Mucosa of gallbladder (tissue), 1 donor: ENCODE results near the gene LOX. TPM values are rescaled to one million over a fixed set of nuclear protein-coding genes. Genes with fewer than 3 reads are reported as not detected.
"Not testable (repeated sequence)": the region's sequence is repeated elsewhere in the genome, so short reads cannot be mapped to it uniquely, and the experiment has no call there.

Experiments used
- DNase-seq: peaks from one replicate; pipeline ENCODE4 v3.0.0-alpha.2; 2020; ENCODE audit warnings: low spot score
- total RNA-seq: library from RNA; stranded (reverse); gene quantifications from one replicate; pipeline ENCODE4 v1.2.1, GENCODE V29; 2021
- donor health status: DM: no; HTN: no; CAD: no.

Gene LOX
- total RNA-seq, 1 donor from 2014 or later: 9.9 TPM

DNA sequence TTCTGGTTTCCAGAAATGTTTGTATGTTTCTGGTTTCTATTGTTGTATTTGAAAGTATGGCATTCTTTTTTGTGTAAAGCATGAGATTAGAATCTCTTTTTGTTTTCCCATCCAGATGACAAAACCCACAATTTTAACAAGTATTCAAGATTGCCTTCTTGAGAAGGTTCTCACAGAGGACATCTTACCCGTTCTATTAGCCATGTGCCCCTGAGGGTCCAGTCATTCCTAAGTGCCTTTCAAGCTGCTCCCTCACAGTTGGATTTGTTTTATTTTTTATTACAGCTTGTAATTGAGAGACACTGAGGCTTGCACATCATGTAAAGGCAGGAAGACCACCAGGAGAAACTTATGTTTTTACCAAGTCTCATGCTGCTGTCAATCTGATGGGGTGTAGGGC, 19.3 kb upstream of the LOX start:
- DNase-seq: no peak

DNA sequence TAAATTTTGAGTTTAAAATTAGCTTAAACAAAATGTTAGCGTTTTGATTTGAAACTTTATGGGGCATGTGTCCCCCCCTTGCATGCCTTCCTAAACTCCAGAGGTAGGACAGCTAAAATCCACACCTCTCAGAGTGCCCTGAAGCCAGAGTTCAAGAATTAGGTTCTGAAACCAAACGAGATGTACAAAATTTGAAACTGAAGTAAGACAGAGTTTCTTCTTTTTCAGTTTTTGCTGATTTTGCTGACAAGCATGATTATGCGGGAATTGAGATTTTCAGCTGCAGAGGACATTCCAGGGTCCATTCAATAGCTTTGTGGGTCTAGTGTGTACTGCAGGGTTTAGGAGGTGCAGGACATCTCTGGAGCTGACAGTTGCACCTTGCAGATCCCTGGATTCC, 17.1 kb upstream of the LOX start:
- DNase-seq: no peak

DNA sequence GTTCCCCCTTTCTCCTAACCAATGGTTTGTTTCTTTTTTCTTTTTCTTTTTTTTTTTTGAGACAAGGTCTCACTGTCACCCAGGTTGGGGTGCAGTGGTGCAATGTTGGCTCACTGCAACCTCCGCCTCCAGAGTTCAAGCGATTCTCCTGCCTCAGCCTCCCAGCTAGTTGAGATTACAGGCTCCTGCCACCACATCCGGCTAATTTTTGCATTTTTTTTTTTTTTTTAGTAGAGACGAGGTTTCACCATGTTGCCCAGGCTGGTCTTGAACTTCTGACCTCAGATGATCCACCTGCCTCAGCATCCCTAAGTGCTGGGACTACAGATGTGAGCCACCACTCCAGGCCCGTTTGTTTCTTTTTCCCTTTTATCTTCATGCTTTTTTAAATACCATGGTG, 16.2 kb upstream of the LOX start:
- not testable (repeated sequence) for DNase-seq

DNA sequence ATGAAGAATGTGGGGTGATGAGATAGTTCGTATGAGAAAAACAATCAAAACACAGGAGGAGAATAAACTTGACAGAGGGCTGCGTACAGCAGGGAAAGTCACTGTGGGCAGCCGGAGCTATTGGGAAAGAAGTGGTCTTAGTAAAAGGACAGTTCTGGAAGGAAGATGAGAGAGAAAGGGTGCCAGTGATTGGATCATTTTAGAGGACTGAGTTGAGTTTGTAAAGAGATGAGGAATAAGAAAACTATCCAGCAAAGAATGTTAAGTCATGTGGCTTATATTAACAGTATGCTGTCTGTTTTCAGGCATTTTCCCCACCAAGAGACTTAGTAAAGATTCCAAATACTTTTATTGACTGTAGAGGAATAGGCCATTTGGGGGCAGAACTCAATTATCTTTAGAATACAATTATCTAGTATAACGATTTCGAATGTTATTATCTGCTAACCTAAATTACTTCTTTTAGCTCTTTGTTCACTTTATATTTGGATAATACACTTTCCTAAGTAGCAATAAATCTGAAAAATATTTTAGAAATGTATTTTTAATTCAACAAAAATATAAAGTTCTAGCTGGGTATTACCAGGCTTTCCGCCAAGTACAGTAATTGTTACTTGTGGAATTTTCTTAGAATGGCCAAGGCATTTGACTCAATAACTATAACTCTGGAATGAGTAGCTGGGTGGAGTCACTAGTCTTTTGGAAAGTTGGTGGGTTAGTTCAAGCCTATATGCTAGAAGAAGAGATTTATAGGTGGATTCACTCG, 15.5 kb upstream of the LOX start:
- no peak for DNase-seq

DNA sequence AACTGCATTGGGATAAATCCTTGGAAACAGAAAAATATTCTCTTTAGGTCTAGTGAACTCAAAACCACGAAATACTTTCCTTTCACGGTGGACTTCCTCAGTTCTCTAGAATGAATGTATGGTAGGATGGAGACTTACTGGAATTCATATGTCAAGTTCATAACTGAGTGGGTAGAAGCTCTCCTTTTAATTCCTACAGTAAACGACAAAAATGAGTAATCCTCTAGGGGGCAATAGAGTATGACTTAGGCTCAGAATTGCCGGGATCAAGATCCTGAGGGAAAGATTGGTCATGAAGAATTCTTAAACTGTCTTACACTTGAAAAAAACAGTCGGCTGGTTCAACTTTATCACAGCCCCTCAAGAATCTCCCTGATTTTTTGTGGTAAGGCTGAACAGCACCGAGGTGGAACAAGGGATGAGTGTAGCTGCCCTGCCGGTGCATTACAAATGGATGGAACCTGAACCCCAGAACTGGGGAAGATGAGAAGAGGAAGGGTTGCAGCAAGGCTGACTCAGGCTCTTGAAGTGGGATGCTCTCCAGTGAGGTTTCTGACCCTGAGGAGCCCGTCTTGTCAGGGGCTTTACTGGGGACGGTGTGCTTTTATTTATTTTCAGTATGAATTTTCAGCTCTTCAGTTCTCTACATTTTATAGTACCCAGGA, 14.0 kb upstream of the LOX start:
- DNase-seq: no peak

DNA sequence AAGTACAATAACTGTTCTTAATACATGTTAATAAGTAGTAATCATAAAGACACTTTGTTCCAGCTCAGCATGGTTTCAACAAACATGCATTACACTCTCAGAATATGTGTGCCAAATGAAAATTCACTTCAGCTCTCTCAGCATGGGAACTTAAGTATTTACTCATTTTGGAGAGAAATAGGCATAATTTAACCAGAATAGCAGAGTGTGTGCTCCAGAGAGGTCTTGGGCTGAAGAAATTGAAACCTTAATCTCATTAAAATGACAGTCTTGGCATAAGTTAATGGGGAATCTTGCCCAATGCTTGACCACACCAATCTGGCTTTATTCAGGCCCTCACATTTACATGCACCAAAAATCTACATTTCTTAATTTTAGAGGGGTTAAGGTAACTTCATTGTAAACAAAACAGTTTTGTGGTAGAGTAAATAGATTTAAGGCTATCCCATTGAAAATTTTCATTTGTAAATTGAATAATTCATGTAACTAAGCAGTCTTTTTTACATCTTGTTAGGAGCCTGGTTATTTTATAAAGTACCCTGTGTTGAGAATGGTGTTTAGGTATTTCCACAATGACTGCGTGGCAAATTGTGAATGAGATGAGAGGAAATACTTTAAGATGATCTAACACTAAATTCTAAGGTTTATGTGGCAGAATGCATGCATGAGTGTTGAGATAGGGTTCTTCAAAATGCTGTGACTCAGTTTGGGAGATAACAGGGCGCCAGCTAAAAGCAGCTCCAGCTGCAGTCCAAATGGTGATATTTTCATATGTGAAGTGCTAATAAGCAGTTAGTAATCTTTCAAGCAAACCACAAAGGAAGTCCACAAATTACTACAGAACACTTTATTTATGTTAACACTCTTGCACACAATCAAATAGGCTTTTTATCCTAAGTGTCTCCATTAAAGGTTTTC, 11.3 kb upstream of the LOX start:
- DNase-seq: no peak

DNA sequence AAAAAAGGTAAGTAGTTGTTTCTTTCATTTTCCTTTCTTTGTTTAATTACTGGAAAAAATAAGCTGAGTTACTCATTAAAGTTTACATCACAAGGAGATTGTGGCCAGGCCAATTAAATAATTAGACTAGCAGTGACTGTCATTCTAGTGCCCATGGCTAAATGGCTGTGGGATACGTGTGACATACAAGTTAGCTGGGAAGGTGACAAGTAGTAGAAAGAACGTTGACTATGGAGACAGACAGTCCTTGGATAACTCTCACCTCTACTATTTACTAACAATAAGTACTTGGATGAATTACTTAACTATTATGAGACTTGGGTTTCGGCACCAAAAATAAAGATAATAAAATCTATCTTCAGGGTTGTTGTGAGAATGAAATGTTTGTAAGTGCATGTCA, 7.0 kb upstream of the LOX start:
- no peak for DNase-seq

DNA sequence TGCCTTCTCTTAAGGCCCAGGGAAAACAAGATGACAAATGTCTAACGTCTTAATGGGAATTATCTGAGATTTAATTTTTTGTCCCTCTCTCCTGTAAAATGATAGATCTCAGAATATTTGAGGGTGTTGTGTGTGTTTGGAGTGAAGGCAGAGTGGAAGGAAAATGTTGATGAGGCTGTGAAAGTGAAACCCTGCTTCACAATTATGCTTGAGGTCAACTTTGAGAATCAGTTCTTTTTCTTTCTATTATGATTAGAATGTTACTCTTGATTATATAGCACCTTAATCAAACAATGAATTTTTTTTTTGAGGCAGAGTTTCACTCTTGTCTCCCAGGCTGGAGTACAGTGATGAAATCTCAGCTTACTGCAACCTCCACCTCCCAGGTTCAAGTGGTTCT, 5.5 kb upstream of the LOX start:
- DNase-seq: no peak

DNA sequence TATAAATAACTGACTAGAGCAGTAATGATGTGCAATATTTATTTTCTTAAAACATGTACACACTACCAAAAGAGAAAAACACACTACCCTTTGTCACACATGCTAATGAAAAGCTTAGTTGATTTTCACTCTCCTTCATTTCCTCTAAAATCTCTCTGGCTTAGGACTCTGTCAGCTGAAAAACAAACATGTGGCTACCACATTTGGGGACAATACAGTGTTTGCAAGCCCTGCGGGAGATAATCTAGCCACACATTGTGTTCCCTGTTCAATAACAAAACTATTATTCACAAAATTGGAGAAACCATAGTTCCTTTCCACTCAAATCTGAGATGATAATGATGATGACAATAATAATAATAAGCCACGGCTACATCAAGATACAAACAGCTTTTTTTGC, 3.5 kb upstream of the LOX start:
- DNase-seq: no peak

DNA sequence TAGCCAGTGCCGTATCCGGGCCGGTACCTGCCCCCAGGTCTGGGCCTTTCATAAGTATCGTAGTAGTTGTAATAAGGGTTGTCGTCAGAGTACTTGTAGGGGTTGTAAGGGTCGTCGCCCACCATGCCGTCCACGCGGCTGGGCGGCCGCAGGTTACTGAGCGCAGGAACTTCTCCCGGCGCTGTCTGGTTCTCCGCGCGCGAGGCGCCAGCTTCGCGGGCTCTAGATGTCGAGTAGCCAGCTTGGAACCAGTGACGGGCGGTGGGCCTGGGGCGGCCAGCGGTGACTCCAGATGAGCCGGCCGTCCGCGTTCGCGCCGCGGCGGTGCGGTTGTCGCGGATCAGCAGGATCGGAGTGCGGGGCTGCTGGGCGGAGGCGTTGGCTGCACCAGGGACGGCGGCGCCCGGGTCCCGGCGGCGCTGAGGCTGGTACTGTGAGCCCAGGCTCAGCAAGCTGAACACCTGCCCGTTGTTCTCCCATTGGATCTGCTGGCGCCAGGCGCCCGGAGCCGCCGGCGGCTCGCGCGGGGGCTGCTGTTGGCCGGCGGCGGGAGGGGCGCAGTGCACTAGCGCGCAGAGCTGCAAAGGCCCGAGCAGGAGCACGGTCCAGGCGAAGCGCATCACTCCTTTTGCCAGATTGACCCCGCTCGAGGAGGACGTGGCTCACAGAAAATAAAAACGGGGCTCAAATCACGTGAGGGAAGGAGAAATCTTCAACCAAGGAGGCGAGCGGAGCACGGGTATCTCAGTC, 518 bp downstream of the LOX start:
- DNase-seq: no peak

DNA sequence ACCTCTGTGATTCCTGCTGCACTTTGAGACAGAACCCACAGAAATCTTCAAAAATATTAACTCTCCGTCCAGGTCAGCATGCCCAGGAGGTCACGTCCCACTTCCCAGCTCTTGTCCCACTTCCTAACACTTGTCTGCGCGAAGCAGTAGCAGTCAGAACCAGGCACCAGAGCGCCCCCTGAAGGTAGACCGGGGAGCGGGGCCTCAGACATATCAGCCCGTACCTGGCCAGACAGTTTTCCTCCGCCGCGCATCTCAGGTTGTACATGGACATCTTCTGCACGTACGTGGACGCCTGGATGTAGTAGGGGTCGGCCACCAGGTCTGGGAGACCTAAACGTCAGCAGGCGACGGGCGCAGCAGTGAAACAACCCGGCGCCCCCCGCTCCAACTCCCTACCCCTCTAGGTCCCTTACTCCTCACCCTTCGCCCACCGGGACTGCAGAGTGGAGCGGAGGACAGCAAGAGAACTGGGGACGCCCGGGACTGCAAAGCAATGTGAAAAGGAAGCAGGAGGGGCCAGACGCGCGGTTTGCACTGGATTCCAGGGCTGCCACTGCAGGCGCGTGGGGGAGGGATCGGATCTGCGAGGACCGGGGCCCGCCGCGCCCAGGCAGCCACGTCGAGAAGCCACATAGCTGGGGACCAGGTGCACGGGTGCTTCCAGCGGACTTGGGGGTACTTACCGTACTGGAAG, 1.2 kb downstream of the LOX start:
- peak; percentile 55 for DNase-seq

DNA sequence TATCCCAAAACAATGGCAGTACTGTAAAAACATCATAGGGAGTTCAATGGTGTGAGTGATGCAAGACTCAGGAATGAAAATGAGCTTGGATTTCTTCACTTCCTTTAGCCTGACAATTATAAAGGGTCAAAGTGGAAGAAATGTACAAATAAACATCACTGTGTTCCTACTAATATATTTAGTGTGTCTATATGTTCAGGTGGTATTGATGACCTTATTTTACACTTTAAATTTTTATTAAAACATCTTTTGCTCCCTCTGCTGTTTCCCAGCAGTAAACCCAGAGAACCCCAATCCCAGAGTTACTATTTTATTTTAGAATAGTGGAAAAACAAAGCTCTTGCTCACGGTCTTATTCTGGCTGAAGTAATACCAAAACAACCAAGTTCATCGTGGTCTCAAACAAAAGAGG, 2.0 kb downstream of the LOX start:
- DNase-seq: no peak

DNA sequence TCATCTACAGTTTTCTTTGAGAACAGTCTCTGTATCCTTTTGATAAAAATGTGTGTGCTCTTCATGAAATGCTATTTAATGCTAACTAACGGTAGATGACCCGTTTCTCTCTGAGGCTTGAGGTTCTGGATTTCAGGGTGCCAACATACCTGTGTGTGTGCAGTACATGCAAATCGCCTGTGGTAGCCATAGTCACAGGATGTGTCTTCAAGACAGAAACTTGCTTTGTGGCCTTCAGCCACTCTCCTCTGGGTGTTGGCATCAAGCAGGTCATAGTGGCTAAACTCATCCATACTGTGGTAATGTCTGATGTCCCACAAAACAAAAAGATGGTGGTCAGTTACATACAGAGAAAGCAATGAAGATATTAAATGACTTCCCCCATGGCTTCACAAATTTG, 4.2 kb downstream of the LOX start:
- no peak for DNase-seq

DNA sequence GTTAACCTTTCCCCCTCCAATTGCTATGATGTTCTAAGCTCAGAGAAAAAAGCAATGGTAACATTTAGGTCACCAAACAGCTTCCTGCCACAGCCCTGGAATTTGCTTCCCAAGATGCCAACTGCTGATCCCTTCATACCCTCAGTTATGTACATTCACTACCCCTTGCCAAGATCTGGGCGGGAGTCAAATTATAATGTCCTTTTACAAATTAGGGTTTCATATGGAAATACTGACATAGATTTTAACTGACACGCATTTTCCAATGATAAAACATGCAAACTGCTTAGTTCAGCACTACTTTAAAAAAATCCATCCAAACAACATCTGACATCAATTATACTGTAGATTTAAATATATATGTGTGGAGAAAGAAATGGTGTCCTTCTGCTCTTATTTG, 5.0 kb downstream of the LOX start:
- no peak for DNase-seq

DNA sequence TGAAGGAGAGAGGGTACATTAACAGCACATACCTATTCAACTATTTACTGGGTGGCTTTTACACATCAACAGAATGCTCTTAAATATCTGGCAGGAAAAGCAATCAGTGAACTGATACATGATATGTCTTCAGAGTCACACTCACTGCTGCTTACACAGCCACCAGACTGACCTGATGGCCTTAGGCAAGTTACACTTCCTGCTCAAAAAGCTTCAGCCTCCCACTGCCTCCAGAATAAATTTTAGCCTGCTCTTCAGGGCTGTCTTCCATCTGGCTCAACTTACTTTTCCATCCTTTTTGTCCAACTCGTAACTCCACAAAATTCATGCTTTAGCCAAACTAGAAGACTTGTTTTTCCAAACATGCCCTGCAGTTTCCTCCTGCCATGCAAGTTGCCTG, 10.7 kb downstream of the LOX start:
- no peak for DNase-seq

DNA sequence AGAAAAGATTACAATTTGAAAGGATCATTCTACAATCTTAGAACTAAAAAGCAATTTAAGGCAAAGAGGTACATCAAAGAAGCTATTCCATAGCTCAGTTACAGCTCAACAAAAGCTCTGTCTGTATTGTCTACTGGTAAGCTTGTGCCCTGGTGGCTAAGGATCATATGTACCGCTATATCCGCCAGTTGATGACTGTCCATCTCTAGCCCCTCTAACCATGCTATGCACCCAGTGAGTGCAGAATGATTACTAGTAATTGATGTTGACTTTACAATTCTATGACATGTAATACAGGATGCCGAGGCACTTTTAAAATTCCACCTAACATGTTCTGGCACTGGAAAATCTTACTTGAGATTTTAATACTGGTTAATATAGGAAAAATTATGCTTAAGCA, 13.1 kb downstream of the LOX start:
- DNase-seq: no peak

DNA sequence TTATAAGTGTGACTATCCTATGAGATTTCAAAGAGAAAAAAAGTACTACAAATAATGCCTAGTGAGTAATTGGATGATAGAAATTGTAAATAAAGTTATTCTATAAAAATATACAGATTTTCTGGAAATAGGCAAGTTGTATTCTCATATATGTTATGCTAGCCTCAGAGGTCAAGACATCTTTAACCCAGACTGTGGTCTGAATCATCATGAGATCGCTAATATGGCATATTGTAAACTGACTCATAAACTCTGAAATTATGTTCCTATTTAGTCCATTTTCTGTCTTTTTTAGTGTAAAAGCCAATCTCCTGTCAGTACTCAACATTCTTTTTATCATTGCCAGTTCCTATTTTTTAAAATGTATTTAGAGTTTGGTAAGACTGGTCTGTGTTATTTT, 14.2 kb downstream of the LOX start:
- DNase-seq: no peak

DNA sequence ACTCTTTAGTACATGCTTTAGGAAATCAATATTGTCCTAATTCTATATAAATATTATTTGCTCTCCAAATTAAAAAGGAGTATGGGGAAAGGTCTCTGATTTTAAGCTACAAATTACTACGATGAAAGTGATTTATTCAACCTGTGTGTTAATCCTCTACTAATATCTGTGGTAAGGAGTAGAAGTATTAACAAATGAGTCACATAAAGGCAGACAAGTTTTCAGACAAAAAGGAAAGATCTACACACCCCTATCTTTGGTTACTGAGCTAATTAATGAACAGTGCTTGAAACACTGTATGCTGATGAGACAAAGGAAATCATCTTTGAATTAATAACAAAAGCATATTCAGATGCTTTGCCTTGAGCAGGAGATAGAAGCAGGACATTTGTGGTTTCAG, 15.9 kb downstream of the LOX start:
- no peak for DNase-seq

DNA sequence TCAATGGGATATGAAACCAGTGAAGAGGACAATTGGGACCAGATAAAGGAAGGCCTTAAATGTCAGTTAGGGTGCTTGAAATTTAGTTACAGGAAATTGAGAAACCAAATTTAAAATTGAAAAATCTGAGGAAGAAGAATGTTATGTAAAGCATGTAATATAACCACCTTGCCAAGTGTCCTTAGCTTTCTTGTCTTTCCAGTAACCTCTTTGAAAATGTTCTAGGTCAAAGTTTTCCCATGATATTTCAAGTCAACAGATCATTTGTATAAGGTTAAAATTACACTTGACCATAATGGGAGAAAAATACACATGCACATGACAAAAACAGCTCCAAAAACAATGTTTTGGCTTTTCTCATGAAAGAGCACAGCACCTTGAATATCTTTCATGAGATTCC, 21.1 kb downstream of the LOX start:
- no peak for DNase-seq

DNA sequence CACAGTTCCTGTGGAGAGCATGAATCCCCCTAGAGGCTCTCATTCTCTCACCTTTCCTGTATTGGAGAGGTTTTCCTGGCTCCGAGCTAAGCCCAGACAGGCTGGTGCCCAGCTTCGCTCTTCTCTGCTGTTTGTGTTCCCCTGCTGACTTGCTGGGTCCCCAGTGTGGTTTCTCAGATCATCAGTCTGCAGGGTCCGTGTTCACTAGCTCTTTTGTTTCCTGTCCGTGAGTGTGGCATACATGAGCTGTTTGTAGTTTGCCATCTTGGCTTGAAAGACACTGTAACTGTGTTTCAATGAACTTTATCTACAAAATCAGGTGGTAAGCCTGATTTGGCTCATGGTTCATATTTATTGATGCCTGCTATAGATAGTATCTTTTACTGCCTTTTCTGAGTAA, 23.8 kb downstream of the LOX start:
- DNase-seq: no peak
